Fibroblast of skin of back (primary cell): ENCODE results near the gene RIMBP3C. TPM values are rescaled to one million over a fixed set of nuclear protein-coding genes. Genes with fewer than 3 reads are reported as not detected.
"Not testable (repeated sequence)": the region's sequence is repeated elsewhere in the genome, so short reads cannot be mapped to it uniquely, and the experiment has no call there.

Source experiments
- DNase-seq: peaks from one replicate; pipeline ENCODE4 v3.0.0-alpha.2; 2013
- polyA plus RNA-seq, 2 experiments: library from polyadenylated mRNA; unstranded; fragments of 120-200 nt; gene quantifications; one replicate each; pipeline ENCODE4 v1.2.1, GENCODE V29; 2013; ENCODE audit not compliant: insufficient read length in 2 of 2

The RIMBP3C gene
- polyA plus RNA-seq (2013, experiment 1 of 2; ENCODE audit: insufficient read length) = 0.40 TPM
- polyA plus RNA-seq (2013, experiment 2 of 2; ENCODE audit: insufficient read length) = 0.46 TPM

DNA sequence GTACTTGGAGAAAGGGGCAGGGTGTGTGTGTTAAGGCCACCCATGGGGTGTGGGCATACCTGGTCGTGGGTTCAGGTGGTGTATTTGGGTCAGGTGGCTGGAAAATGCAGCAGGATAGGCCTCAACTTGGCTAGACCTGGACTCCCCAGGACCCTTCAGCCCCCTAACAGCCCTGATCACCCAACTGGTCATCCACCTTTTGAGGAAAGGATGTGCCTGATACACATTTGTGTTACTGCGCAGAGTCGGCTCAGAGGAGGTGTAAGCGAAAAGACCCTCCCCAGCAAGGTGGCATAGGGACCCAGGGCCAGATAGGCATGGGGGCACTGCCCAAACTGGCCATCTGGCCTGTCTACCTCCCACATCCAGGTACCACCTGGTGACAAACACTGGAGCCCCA lies at the start of gene RIMBP3C:
Gene RIMBP3C (minus strand): TSS at position 101 of the 400 bp plus-strand sequence. CDS start 485 bp downstream, outside the sequence.
- not testable (repeated sequence) for DNase-seq

DNA sequence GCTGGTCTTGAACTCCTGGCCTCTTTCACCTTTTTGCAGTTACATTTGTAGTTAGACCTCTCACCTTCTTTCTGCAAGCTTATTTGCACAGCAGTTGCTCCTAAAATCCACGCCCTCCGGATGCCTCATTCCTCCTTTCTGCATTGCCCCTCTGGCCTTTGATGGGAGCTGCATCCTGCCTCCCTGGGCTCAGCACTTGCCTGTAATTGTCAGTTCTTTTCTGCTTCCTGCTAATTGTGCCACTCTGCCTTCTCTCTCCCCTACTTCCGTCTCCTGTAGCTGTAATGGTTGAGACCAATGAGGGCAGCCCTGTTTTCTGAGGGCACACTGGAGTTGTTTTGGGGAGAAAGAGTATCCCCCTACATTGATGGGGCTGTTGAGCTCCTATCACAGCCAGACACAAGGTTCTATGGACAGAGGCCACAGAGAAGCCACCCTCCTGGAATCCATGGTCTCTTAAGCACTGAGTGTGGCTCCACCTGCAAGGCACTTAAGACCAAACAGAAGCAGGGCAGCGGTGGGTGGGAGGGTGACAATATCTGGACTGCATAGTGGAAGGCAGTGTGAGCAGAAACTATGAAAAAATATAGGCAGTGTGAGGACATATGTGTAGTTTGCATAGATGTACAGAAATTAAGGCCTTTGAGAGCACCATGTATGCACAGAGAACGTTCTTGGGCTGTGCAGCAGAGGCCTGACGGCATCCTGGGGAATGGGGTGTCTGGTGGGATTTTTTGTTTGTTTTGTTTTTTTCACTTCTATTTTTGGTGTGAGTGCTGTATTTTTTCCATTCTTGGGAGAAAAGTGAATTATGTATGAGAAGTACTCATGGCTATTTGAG lies 48.0 kb upstream of the RIMBP3C start:
- DNase-seq = no peak

DNA sequence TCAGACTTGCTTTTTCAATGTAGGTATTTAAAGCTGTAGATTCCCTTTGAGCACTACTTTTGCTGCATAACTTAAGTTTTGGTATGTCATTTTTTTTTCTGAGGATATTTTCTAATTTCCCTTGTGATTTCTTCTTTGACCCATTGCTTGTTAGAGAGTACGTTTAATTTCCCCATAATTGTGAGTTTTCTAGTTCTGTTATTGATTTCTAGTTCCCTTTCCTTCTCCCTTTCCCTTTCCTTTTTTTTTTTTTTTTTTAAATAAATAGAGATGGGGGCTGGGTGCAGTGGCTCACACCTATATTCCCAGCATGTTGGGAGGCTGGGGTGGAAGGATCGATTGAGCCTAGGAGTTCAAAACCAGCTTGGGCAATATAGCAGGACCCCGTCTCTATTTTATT lies 47.0 kb upstream of the RIMBP3C start:
- DNase-seq = no peak

DNA sequence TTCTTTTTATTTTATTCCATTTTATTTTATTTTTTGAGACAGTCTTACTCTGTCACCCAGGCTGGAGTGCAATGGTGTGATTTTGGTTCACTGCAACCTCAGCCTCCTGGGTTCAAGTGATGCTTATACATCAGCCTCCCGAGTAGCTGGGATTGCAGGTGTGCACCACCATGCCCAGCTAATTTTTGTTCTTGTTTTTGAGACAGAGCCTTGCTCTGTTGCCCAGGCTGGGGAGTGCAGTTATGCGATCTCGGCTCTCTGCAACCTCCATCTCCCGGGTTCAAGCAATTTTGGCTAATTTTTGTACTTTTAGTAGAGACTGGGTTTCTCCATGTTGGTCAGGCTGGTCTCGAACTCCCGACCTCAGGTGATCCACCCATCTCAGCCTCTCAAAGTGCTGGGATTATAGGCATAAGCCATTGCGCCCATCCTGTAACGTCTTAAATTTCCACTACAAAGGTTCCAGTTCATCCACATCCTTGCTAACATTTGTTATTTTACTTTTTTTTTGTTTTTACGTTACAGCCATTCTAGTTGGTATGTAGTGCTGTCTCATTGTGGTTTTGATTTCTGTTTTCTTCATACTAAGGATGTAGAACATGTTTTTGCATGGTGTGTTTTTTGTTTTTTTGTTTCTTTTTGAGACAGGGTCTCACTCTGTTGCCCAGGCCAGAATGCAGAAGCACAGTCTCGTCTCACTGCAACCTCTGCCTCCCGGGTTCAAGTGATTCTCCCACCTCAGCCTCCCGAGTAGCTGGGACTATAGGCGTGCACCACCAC lies 45.3 kb upstream of the RIMBP3C start:
- not testable (repeated sequence) for DNase-seq

GRCh38 chr22:21594865-21595452 lies 43.7 kb upstream of the RIMBP3C start:
- DNase-seq = no peak

GRCh38 chr22:21593406-21594232 lies 42.4 kb upstream of the RIMBP3C start:
- no peak for DNase-seq

GRCh38 chr22:21592422-21592821 lies 41.2 kb upstream of the RIMBP3C start:
- no peak for DNase-seq

DNA sequence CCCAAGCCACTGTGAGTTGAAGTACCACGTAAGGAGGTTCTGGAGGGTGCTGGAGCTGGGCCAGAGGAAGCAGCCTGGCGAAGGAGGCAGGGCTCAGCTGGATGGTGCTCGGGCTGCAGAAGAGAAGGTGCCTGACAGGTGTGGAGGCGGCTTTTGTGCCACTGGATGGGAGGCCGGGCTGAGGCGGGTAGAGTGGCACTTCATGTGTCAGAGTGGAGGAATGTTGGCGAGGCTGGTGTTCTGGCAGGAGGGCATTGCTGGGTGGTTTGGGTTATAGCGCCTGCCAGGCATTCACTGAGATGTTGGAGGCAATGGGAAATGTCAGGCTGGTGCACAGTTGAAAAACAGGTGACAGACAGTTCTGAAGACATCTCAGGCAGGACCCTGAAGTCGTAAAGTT lies 40.4 kb upstream of the RIMBP3C start:
- no peak for DNase-seq

- no peak for DNase-seq
Measured at GRCh38 chr22:21590809-21591641, 39.8 kb upstream of the RIMBP3C start.

DNA sequence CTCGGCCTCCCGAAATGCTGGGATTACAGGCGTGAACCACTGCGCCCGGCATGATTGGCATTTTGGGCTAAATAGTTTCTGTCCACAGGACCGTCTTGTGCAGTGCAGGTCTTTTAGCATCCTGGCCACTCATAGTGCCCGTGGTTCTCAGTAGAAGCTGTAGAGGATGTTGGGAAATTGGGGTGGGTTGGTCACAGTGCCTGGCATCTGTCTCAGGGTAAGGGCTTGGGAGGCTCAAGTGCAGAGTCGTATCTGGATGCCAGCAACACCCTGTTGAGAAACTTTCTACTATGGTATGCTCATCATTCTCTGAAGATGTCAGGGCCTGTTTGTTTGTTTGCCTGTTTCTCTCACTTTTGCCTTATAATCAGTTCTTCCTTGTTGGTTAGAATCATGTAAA lies 38.1 kb upstream of the RIMBP3C start:
- DNase-seq = no peak

DNA sequence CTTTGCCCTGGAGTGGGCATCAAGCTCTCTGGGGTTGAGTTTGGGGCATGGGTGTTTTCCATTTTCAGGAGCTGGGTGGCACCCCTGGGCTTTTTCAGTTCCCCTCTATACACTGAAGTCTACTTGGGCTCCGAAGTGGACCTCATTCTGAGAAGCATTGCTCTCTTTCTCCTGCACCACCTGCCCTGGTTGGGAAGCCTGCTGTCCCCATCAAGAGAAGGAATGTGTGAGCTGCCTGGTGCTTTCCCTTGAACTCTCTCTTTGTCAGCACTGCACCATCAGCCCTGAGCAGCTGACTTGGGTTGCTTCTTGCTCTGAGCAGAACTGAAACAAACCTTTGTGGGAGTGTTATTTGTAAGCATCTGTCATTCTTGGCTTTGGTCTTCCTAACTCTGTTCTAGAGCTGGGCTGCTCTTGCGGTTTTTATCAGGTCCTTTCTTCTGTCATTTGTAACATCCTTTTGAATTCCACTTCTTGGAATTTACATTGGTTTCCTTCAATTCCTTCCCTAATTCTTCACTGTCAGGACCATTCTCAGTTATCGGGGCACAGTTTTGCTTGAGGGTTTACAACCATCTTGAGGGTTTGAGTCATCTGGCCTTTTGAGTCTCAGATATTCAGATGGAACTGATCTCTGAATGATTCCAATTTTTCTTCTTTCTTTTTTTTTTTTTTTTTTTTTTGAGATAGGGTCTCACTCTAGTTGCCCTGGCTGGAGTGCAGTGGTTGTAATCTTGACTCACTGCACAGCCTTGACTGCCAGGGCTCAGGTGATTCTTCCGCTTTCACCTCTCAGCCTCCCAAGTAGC lies 36.7 kb upstream of the RIMBP3C start:
- no peak for DNase-seq

DNA sequence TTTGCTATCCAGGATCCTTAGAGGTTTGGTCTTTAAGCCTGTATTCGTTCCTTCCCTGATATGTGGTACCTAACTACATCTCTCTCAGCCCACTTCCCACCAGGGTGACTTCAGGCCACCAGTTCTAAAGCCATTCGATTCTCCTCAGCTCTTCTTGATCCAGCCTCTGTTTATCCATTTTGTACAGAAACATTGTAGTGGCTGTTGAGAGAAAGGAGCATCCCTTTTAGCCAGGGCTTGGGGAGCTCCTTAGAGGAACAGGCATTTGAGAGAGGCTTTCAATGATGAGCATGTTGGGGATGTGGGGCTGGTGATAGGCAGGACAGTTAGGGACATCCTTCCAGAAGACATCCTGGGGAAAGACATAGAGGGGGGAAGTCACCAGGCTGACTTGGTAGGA lies 34.1 kb upstream of the RIMBP3C start:
- DNase-seq = no peak

DNA sequence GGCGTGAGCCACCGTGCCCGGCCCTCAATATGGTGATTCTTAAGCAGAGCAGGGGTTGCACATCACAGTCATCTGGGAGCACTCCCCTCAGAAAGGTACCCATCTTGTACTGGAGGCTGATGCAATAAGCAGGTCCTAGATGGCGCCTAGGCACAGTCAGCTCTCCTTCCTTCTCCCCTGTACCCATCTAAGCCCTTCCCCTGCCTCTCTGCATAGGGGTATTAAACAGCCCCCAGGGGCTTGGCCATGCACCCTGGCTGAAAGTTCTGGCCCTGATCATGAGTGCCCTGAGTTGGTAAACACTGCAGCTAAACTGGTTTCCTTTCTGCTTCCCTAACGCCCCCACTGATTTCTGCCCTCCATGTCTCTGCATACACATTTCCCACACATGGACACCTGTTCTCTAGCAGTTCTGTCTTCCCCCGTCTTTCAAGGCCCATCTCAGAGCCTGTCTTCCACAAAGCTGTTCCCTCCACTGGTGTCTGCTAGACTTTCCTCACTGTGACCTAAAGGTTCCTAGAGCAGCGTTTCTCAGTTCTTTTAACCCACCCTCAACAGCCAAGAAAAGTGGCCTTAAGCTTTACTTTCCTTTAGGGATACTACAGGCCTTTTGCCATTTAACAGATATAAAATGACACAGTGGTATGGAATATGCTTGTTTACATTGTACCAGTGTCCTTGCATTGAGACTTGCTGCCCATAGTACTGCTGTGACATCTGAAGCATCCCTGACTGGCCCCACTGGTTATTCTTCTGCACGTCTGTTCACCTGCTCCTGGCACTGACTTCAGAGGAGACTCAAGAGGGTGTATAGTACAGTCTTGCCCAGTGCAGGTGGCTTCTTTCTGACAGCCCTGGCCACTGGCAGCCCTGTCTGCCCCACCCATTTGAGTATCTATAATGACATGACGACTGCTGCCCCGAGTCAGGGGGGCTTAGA lies 31.8 kb upstream of the RIMBP3C start:
- no peak for DNase-seq

GRCh38 chr22:21581009-21581713 lies 29.9 kb upstream of the RIMBP3C start:
- DNase-seq = not testable (repeated sequence)

DNA sequence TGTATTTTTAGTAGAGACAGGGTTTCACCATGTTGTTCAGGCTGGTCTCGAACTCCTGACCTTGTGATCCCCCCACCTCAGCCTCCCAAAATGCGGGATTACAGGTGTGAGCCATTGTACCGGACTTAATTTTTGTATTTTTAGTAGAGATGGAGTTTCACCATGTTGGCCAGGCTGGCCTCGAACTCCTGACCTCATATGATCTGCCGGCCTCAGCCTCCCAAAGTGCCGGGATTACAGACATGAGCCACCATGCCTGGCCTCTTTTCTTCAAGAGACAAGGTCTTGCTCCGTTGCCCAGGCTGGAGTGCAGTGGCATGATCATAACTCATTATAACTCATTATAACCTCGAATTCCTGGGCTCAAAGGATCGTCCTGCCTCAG lies 29.4 kb upstream of the RIMBP3C start:
- DNase-seq = not testable (repeated sequence)

GRCh38 chr22:21579474-21579851 lies 28.2 kb upstream of the RIMBP3C start:
- no peak for DNase-seq

DNA sequence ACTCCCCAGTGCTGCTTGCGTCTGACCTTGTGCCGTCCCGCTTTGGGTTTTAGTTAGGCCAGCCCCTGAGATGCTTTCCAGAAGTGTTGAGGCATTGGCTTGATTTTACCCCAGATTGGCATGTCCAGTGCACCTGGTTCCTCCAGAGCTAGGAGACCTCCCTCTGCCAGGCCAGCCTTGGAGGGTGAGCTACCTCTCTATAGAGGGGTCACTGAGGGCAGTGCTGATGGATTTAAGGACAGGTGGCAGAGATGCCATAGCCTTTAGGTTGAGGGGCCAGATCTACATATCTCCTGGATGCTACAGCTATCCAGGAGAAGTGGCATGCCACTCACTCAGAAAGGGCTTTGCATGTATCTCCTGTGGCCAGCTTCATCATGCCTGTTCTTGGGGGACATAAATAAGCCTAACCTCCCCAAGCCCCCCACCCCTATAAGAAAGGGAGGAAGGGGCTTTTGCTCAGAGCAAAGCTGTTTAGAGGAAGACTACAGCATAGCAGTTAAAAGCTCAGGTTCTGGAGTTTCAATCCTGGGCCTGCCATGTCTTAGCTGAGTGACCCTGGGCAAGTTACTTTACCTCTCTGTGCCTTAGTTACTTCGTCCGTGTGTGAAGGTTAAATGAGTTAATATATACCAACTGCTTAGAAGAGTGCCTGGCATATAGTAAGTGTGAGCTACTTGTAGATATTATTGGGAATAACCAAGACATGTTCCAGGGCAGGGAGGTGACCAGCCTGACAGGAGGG lies 22.7 kb upstream of the RIMBP3C start:
- no peak for DNase-seq

GRCh38 chr22:21573293-21573734 lies 22.1 kb upstream of the RIMBP3C start:
- DNase-seq = no peak
